ENCODE results near the gene DOCK2. TPM values are rescaled to one million over a fixed set of nuclear protein-coding genes. Genes with fewer than 3 reads are reported as not detected.

The DOCK2 gene
- total and polyA plus RNA-seq, 8 donors: 4.3 to 101 (median 5.3) TPM

- no peaks in the 10 kb centered on the region for H3K9me3 ChIP-seq
- no peak for ATAC-seq
- H3K27ac ChIP-seq: no peak overlapping the region
- TF ChIP-seq CTCF (IDR thresholded peaks at IDR 0.05): no peak
- H3K27me3 ChIP-seq: no peaks in the 10 kb centered on the region
- intact Hi-C loops (cut with DNase I): no loop called here
- H3K4me3 ChIP-seq: no peak overlapping the region
- peaks cover 0 to 4% of the 10 kb centered on the region in 2 donors for H3K4me1 ChIP-seq
- DNase-seq: no peak
- peaks cover 0 to 3% of the 10 kb centered on the region in 2 donors for H3K36me3 ChIP-seq
Observed at GRCh38 chr5:169943026-169943425, 306.0 kb downstream of the DOCK2 start.

GRCh38 chr5:169944115-169944514 lies 307.0 kb downstream of the DOCK2 start:
- Histone ChIP-seq H3K27me3 (no peaks in the 10 kb centered on the region), H3K36me3 (peaks cover 0 to 3% of the 10 kb centered on the region in 2 donors), H3K4me1 (peaks cover 0 to 4% of the 10 kb centered on the region in 2 donors), H3K27ac (no peak overlapping the region), H3K9me3 (no peaks in the 10 kb centered on the region), H3K4me3 (no peak overlapping the region)
- no peak for TF ChIP-seq CTCF (IDR thresholded peaks at IDR 0.05)
- intact Hi-C loops (cut with DNase I): no loop called here
- no peak for DNase-seq
- ATAC-seq: no peak

GRCh38 chr5:169944922-169945680 lies 308.0 kb downstream of the DOCK2 start:
- no peak overlapping the region for H3K4me3 ChIP-seq
- intact Hi-C loops (cut with DNase I): no loop called here
- H3K27me3 ChIP-seq: no peaks in the 10 kb centered on the region
- no peak overlapping the region for H3K27ac ChIP-seq
- ATAC-seq (peak; percentile 19), DNase-seq (no peak)
- no peak for TF ChIP-seq CTCF (IDR thresholded peaks at IDR 0.05)
- peaks cover 0 to 4% of the 10 kb centered on the region in 2 donors for H3K4me1 ChIP-seq
- H3K9me3 ChIP-seq: no peaks in the 10 kb centered on the region
- H3K36me3 ChIP-seq: peaks cover 0 to 3% of the 10 kb centered on the region in 2 donors

- H3K4me1 ChIP-seq: peaks cover 0 to 4% of the 10 kb centered on the region in 2 donors
- TF ChIP-seq CTCF (IDR thresholded peaks at IDR 0.05): no peak
- H3K4me3 ChIP-seq: no peak overlapping the region
- ATAC-seq (peak; percentile 88), DNase-seq (peak in 3 of 4 donors; percentile 52 to 93 (median 79))
- peak overlapping the region in 1 of 2 donors; percentile 45 for H3K27ac ChIP-seq
- H3K9me3 ChIP-seq: no peaks in the 10 kb centered on the region
- H3K27me3 ChIP-seq: no peaks in the 10 kb centered on the region
- peaks cover 0 to 5% of the 10 kb centered on the region in 2 donors for H3K36me3 ChIP-seq
- intact Hi-C loops (cut with DNase I): no loop called here
Observed at GRCh38 chr5:169945831-169946261, 308.8 kb downstream of the DOCK2 start.

- ATAC-seq: peak; percentile 17
Observed at GRCh38 chr5:169946743-169947295, 309.7 kb downstream of the DOCK2 start.

More at GRCh38 chr5:169946743-169947295, 309.7 kb downstream of the DOCK2 start:
- DNase-seq: peak in 1 of 4 donors; percentile 21
- no peaks in the 10 kb centered on the region for H3K9me3 ChIP-seq
- no peak overlapping the region for H3K4me3 ChIP-seq
- intact Hi-C loops (cut with DNase I): no loop called here
- H3K36me3 ChIP-seq: peaks cover 0 to 10% of the 10 kb centered on the region in 2 donors
- no peak overlapping the region for H3K27ac ChIP-seq
- no peak for TF ChIP-seq CTCF (IDR thresholded peaks at IDR 0.05)
- H3K4me1 ChIP-seq: peaks cover 0 to 4% of the 10 kb centered on the region in 2 donors
- H3K27me3 ChIP-seq: no peaks in the 10 kb centered on the region
